GM12872 (cell line): ENCODE results near the gene TMBIM1.

Experiments used
- TF ChIP-seq, protein P1 (sequence below): IDR thresholded peaks from 3 replicates; pipeline ENCODE4 v1.5.1; 2011; ENCODE audit warnings: low read depth, mild to moderate bottlenecking, low read length, moderate library complexity; ENCODE audit not compliant: insufficient read depth

The TMBIM1 gene

GRCh38 chr2:218323526-218324472 lies 31.5 kb upstream of the TMBIM1 start:
- TF ChIP-seq, protein P1, sequence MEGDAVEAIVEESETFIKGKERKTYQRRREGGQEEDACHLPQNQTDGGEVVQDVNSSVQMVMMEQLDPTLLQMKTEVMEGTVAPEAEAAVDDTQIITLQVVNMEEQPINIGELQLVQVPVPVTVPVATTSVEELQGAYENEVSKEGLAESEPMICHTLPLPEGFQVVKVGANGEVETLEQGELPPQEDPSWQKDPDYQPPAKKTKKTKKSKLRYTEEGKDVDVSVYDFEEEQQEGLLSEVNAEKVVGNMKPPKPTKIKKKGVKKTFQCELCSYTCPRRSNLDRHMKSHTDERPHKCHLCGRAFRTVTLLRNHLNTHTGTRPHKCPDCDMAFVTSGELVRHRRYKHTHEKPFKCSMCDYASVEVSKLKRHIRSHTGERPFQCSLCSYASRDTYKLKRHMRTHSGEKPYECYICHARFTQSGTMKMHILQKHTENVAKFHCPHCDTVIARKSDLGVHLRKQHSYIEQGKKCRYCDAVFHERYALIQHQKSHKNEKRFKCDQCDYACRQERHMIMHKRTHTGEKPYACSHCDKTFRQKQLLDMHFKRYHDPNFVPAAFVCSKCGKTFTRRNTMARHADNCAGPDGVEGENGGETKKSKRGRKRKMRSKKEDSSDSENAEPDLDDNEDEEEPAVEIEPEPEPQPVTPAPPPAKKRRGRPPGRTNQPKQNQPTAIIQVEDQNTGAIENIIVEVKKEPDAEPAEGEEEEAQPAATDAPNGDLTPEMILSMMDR, result no peak

DNA sequence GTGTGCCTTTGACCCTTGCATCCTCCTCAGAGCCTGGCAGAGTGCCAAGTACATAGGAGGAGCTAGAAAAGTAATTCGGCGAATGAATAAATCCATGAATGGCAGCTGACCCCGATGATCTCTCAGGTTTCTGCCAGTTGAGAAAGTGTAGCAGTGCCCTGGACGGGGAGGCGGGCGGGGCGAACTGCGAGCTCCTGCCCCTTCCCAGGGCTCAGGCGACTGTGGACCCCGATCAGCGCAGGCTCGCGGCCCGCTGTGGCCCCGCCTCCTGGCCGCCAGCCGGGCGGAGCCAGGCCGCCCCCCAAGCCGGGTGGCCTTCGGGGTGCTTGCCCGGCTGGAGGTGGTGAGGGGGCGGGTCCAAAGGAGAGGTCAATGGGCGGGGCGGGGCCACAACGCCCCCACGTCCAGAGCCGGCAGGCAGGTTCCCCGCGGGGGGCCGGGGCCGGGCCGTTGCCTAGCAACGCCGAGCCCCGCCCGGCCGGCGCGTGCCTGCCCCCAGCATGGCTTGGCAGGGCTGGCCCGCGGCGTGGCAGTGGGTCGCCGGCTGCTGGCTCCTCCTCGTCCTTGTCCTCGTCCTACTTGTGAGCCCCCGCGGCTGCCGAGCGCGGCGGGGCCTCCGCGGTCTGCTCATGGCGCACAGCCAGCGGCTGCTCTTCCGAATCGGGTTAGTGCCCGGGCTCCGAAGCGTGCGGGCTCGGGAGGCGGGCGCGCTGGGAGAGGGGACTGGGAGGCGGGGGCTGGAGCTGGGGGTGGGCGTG lies 30.6 kb upstream of the TMBIM1 start:
- TF ChIP-seq, protein P1, result no peak

GRCh38 chr2:218320704-218321336 lies 28.5 kb upstream of the TMBIM1 start:
- TF ChIP-seq, protein P1, result no peak

- TF ChIP-seq, protein P1, result no peak
These were observed 27.6 kb upstream of the TMBIM1 start for GRCh38 chr2:218319813-218320365.

DNA sequence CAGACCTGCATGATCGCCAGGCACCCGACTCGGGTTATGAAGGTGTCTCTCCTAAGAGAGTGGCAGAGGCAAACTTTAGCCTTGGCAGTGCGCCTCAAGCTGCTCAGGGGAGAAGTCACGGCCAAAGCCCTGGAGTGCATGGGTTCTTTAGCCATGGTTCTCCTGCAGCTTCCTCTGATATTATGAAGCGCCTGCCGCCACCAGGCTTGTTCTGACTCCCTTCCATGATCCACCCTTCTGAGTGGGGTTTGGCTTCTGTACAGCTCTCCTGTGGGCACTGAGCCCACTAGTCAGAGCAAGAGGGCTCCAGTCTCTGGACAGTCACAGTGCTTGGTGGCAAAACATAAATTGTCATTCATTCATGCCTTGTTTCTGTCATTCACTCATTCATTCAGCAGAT lies 25.9 kb upstream of the TMBIM1 start:
- TF ChIP-seq, protein P1, result no peak

DNA sequence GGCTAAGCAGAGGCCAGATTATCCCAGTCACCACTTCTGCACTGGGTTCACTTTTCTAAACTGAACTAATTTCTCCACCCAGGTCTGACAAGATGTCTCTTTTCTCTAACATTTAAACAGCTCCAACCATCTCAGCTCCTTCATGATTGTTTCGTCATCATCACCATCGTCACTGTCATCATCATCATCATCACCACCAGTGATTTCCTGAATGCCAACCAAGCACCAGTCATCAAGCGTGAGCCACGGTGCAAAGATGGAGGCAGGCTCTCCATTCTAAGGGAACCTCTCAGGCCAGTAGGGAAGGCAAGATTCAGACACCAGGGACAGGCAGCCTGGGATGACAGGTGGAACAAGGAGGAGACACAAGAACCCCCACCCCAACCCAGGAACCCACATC lies 25.5 kb upstream of the TMBIM1 start:
- TF ChIP-seq, protein P1, result no peak

- TF ChIP-seq, protein P1, result no peak
These were observed 25.0 kb upstream of the TMBIM1 start for GRCh38 chr2:218317303-218317630.
